GM18498 (cell line): ENCODE data around the gene SLC7A5.

ENCODE experiments used
- ATAC-seq: cut with Tn5 transposase; IDR thresholded peaks from one replicate; pipeline ENCODE4 v1.9.1; 2021; ENCODE audit warnings: mild to moderate bottlenecking, moderate library complexity; ENCODE audit not compliant: unreplicated experiment

SLC7A5 gene

DNA sequence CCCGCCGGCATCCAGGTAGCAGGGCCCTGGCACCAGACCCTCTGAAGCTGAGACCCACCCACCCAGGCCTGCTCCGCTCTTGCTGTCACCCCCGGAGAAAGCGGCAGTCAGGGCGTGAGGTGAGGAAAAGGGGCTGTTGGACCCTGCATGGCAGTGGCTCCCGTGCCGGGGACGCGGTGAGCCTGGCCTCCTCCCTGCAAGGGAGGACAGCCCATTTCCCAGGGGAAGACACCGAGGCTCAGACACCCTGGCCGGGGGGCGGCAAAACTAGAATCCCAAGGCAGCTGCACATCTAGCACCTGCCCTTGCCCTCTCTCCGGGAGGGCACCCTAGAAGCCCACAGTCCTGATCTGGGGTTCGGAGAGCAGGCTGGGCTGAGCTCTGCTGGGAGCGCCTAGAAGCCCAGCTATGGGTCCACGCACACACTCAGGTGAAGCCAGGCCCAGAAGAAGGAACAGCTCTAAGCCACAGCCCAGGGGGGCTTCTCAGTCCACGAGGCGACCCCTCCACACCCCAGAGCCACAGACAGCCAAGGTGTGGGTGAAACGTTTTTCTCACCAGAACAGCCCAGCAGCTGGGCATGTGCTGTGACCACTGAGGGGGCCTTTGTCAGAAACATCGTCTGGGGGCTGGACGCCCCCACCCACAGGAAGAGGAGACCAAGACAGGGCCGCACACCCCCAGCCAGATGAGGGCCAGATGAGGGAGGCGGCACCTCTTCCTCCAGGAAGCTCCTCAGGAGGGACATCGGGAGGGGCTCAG is 22.4 kb downstream of the SLC7A5 start:
- no peak for ATAC-seq

DNA sequence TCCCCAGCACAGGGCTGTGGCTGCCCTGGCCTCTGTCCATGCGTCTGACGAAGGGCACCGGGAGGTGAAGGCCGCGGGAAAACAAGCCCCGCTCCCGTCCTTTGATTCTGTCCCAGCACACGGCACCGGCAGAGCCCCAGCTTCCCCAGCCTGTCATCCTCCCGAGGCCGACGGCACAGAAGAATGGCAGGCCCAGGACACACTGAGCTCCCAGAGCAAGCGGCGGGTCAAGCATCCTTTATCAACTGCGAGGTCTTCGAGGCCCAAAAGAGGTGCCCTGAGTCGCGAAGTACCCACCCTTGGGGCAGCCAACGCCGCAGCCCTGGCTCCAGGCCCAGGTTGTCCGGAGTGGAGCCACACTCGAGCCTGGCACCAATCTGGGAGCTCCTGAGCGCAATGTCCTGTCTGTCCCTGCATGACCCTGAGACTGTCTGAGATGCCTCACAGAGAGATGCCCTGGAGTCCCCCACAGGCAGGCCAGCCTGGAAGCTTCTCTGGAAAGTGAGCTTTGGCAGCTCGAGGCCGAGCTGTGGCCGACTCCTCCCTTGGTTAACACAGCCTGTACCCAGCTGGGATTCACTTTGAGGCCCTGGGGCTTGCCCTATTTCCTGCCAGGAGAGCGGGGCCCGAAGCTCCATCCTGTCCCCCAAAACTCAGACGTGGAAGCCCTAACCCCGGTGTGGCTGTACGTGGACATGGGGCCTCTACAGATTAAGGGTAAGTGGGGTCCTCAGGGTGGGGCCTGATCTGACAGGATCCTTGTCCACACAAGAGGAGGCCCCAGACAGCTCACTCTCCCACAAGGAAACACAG is 23.3 kb downstream of the SLC7A5 start:
- ATAC-seq: no peak

GRCh38 chr16:87845213-87845612 is 24.1 kb downstream of the SLC7A5 start:
- ATAC-seq: no peak

DNA sequence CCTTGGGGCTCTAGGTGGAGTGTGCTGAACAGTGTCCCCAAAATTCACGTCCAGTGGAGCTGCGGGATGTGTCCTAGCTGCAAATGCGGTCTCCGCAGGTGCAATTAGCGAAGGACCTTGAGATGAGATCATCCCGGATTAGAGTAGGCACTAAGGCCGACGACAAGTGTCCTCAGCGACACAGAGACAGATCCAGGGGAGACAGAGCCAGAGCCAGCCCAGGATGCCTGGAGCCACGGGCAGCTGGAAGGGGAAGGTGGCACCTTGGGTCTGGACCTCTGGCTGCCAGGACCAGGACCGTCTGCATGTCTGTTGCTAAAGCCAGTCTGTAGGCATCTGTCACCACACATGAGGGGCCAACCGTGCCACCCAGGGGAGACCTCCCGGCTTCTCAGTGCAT is 24.5 kb downstream of the SLC7A5 start:
- no peak for ATAC-seq

- no peak for ATAC-seq
Measured at GRCh38 chr16:87844120-87844733, 25.1 kb downstream of the SLC7A5 start.

DNA sequence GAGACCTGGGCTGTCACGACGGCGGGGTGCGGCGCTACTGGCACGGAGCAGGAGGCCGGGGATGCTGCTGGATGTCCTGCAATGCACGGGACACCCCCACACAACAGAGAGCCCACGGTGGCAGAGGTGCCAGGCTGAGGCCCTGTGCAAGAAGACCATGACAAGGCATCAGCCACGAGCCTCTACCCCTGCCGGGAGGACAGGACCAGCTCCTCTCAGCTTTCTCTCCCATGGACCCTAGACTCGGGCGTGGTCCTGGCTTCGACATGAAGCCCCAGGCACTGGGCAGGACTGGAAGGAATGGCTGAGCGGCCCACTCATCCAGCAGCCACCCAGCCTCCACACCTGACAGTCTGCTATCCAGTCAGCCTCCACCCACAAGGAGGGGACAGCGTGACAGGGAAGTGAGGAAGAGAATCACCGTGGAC is 25.6 kb downstream of the SLC7A5 start:
- no peak for ATAC-seq

DNA sequence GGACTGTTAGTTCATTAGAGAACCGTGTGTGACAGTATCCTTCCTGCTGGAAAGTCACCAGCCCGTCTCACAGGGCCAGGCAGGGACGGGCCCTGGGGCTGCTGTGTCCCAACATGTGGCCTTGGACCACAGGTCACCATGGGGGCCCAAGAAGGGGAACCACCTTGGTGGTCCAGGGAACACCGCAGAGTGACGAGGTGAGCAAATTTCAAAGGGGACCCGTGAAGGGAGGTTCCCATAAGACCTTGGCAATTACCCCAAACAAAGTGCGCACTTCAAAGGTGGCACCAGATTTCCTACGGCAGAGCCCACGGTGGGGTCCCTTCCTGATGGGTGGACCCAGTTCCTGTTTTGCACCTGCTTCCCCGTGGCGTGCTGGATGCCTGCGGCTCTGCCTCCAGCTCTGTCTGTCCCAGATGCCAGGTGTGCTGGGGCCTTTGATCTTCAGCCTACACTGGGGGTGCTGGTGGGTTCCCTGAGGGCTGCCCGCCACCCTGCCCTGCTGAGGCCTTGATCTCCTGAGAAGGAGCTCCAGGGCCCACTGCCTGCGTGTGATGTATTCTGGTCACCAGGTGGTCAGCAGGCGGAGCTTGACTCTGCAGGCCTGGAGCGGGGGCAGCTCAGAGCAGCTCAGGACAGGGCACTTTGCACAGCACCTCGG is 27.0 kb downstream of the SLC7A5 start:
- ATAC-seq: no peak

DNA sequence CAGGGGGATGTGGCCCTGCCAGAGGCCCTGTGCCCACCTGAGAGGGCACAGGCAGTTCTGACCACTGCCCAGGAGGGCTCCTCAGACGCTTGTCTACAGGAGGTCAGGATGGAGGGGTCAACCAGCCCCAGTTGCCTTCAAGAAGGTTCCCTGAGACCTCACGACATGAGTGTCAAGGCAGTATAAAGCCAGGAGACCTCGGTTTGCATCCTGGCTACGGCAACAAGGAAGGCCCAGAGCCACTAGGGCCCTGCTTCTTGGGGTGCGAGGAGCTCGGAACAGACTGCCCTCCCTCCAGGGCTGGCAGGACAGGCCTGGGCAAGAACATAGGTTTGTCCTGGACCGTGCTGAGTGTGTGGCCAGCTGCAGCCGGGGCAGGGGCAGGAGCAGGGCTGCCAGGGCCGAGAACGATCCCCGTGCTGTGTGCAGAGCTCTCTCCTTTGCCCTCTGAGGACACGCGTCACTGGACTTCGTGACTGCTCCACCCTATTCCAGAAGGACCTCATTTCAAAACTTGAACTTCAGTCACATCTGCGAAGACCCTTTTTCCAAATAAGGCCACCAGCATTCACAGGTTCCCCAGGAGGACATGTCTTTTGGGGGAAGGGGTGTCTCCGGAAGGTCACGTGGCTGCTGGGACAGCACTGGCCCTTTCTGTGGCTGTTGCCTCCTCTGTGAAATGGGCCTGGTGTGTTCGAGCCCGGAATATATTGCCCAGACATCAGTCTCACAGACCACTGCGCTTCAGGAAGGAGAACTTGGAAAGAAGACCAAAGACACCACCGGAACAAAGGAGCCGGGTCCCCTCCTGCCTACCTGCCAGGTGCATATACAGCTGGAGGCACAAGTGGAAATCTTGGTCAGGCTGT is 27.7 kb downstream of the SLC7A5 start:
- no peak for ATAC-seq

GRCh38 chr16:87840271-87840978 is 28.9 kb downstream of the SLC7A5 start:
- no peak for ATAC-seq

- ATAC-seq: no peak
Measured at GRCh38 chr16:87839542-87840270, 29.6 kb downstream of the SLC7A5 start.

DNA sequence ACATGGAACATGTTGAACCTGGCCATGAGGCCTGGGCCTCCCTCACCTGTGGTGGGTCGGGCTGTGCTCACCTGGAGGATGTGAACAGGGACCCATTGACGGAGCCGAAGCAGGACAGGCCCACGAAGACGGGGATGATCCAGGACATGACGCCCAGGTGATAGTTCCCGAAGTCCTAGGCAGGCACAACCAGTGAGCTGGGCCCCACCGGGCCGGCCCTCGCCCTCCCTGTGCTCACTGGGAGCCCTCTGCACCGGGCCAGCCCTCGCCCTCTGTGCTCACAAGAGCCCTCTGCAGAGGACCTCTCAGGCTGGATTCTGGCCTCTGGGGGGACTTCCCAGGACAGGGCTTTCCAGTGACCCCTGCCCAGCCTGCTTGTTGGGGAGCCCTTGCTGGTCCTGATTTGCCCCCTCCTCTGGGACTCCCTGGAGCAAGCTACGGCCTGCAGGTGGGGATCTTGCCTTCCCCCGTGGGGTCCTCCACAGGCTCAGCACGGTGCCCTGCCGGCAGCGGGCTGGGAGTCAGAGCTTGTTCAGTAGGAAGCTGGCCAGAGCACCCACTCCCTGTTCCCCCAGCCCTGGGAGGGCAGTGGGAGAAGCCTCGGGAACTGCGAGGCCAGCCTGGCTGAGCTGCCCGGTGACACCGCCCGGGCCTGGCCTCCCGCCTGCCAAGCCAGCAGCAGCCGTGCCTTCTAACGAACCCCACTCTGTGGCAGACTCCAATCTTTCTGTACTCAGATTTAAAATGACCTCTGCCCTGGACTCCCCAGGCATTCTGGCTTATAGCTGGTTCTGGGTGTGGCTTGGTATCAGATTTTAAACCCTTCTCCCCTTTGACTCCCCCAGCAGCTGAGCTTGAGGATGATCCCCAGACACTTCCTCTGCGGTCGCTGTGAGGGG is 30.4 kb downstream of the SLC7A5 start:
- no peak for ATAC-seq

- no peak for ATAC-seq
Measured at GRCh38 chr16:87837627-87838289, 31.5 kb downstream of the SLC7A5 start.

DNA sequence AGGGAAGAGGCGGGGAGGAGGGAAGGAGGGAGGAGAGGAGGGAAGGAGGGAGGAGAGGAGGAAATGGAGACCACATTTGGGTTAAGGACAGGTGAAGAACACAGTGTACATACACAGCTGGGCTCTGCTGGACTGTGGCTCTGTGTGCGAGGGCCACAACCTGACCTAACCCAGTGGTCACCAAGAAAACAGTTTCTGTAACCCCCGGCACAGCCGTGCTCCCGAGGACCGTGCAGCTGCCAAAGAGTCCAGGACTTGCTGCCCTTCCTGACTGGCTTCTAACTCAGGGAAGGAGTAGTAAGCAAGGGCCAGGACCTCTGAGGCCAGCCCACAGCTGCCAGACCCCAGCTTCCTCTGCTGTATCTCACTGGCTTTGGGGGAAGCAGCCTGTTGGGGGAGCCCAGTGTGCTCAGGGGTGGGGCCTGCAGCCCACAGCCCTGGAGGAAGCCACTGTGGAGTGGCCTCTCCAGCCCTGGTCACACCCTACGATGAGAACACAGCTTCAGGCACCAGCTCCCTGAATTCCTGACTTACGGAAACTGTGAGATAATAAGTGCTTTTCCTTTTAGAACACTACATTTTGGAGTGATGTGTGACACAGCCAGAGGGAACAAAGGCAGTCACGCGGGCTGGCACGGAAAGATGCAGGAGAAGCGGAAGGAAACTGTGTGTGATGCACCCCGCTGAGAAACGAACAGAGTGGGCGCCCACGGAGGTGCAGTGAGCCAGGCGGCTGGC is 32.3 kb downstream of the SLC7A5 start:
- no peak for ATAC-seq

GRCh38 chr16:87836346-87836843 is 32.9 kb downstream of the SLC7A5 start:
- ATAC-seq: no peak

DNA sequence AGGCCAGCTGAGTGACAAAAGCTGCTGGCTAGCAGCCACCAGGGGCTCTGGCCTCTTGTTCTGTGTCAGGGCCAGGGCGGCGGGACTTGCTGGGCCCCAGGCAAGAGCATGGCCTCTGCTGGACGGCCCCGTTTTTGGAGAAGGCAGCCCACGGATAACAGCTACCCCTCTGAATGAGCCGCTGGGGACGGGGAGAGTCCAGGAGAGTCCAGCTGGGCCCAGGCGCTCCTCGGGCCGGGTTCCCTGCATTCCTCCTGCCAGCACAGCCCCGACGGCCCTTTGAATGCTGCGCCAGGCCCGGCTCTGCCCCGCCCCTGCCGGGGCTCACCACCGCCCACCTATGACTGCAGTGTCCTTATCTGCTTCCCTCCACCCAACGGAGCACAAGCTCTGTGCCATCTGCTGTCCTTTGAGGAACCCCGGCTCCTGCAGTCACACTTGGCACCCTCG is 33.4 kb downstream of the SLC7A5 start:
- no peak for ATAC-seq

DNA sequence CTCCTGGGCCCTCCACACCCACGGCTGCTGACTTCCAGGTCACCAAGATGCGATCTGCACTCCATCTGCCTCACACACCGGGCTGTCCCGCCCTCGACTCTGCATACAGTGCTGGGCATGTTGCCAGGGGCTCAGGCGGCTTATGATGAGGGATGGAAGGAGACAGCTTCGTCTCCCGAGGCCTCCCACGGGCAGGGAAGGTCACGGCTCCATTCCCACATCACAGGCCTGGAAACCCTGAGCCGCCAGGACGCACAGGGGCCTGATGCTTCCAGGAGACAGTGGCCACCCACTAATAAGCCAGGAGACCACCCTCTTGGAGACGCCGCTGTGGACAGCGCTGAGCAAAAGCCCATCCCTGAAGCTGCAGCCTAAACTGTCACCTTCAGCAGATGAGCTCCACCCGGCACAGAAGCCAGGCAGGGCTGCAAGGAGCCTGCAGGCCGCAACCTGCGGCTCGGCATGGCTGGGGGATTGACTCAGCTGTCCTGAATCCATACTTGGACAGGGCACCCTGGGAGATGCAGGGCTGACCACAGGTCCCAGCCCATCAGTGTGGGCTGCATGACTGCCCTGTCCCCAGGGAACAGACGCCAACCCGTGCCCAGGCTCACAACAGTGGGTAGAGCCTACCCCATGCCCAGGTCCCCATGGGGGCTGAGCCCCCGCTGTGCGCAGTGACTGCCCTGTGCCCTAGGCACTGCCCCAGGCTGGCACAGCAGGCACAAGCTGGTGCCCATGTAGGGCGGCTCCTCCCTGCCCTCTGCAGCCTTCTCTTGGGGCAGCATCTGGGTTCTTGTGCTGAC is 34.4 kb downstream of the SLC7A5 start:
- no peak for ATAC-seq
